ENCODE results near the gene SETBP1. TPM values are rescaled to one million over a fixed set of nuclear protein-coding genes. Genes with fewer than 3 reads are reported as not detected.

SETBP1 gene
- total and polyA plus RNA-seq, 8 donors, result 1.4 to 66.5 (median 20.1) TPM

DNA sequence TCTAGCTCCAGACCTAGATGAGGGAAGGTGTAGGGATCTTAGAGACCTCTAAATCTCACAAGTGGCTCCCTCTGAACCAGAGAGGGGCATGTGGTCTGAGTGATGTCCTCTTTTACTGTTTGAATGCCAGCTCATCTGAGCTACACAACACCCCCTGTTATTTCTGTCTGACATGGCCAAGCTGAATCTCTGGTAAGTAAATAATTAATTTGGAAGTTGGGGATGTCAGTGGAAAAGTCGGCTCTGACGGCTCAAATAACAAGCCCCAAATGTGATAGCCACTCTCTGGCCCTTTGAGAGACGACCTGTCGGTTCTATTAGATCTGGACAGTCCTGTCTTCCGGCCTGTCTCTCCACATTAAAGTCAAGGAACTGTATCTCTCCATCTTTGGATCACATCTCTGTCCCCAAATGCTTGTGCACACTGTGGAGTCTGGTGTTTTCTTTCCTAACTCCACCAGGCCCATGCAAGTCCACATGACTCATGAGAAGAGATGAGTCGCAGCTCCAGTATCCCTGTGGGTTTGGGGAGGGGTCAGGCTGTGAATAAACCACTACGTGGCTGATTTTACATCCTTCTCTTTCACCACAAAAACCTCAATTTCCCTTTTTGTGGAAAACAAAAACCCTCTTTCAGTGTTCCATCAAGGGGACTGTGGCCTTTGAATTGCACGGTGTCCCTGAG lies 52.5 kb downstream of the SETBP1 start:
- Histone ChIP-seq H3K9me3 (no peaks in the 10 kb centered on the region), H3K4me3 (no peak overlapping the region), H3K27ac (peak overlapping the region in 1 of 5 donors; percentile 13), H3K27me3 (no peaks in the 10 kb centered on the region), H3K4me1 (peaks cover 7 to 61% (median 46%) of the 10 kb centered on the region in 4 donors), H3K36me3 (no peaks in the 10 kb centered on the region)
- TF ChIP-seq POLR2A (IDR thresholded peaks at IDR 0.05) (no peak), POLR2AphosphoS5 (IDR thresholded peaks at IDR 0.05) (peak in 1 of 3 donors; percentile 60)
- WGBS, 5 donors, result 76 to 84% (median 79%) methylated on average over 8 of the region's 8 CpGs
- DNase-seq, result no peak
- intact Hi-C loops (cut with DNase I; ENCODE audit: low total_unique reads), result no loop called here

DNA sequence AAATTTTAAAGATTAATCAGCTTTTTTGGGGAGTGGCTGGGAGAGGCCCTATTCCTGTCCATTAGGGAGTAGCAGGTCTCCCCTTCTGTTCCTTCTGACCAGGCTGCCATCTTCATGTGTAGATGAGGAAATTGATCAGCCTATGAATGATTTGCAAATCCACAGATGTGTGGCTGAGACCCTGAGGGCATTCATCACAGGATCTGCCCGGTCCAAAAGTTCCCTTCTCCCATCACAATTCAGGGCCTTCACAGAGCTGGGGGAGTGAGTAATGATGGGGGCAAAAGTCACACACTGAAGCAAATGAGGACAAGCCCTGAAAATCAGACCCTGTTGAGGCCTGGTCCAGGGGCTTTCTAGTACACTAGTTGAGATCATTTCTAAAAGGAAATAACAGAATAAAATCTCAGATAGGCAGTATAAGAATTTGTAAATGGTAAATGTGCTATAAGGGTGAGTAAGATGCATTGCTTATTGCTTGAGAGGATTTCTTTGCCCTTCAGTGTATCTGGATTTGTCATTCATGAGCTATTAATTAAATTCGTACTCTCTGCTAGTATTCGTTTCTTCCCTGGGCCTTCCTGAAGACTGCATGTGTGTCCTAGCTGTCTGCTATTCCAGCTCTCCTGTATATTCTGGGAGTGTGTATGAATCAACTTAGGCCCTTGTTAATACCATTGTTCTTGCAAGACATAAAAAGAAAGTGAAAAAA lies 53.2 kb downstream of the SETBP1 start:
- Histone ChIP-seq H3K27ac (peak overlapping the region in 1 of 5 donors; percentile 12), H3K9me3 (no peaks in the 10 kb centered on the region), H3K27me3 (no peaks in the 10 kb centered on the region), H3K4me3 (no peak overlapping the region), H3K36me3 (no peaks in the 10 kb centered on the region), H3K4me1 (peaks cover 7 to 59% (median 44%) of the 10 kb centered on the region in 4 donors)
- DNase-seq, result no peak
- TF ChIP-seq POLR2A (IDR thresholded peaks at IDR 0.05) (no peak), POLR2AphosphoS5 (IDR thresholded peaks at IDR 0.05) (no peak), EP300 (IDR thresholded peaks at IDR 0.05) (no peak)
- TF ChIP-seq, protein P1, sequence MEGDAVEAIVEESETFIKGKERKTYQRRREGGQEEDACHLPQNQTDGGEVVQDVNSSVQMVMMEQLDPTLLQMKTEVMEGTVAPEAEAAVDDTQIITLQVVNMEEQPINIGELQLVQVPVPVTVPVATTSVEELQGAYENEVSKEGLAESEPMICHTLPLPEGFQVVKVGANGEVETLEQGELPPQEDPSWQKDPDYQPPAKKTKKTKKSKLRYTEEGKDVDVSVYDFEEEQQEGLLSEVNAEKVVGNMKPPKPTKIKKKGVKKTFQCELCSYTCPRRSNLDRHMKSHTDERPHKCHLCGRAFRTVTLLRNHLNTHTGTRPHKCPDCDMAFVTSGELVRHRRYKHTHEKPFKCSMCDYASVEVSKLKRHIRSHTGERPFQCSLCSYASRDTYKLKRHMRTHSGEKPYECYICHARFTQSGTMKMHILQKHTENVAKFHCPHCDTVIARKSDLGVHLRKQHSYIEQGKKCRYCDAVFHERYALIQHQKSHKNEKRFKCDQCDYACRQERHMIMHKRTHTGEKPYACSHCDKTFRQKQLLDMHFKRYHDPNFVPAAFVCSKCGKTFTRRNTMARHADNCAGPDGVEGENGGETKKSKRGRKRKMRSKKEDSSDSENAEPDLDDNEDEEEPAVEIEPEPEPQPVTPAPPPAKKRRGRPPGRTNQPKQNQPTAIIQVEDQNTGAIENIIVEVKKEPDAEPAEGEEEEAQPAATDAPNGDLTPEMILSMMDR (IDR thresholded peaks at IDR 0.05), result no peak
- intact Hi-C loops (cut with DNase I; ENCODE audit: low total_unique reads), result no loop called here
- WGBS, 5 donors, result 73 to 94% (median 91%) methylated on average over 3 of the region's 3 CpGs

DNA sequence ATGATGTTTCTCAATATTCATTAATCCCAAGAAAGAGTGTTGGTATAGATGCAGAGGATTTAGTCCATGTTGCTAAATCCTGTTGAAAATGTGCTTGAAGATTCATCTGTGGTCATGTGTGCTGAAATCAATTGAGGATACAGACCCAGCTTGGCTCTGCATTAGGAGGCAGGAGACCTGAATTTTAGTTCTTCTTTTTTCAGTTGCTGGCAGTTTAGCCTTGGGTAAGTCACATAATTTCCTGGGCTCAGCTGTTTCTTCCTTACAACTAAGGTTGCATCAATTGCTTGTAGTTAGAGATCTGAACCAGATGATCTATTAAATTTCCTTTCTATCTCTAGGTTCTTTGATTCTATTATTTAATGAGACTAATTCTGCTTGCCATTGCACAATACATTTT lies 54.4 kb downstream of the SETBP1 start:
- H3K9me3 ChIP-seq, result no peaks in the 10 kb centered on the region
- TF ChIP-seq, protein P1 (IDR thresholded peaks at IDR 0.05), result no peak
- TF ChIP-seq EP300 (IDR thresholded peaks at IDR 0.05), result no peak
- TF ChIP-seq POLR2A (IDR thresholded peaks at IDR 0.05), result no peak
- TF ChIP-seq POLR2AphosphoS5 (IDR thresholded peaks at IDR 0.05), result no peak
- intact Hi-C loops (cut with DNase I; ENCODE audit: low total_unique reads), result no loop called here
- no peaks in the 10 kb centered on the region for H3K27me3 ChIP-seq
- no peaks in the 10 kb centered on the region for H3K36me3 ChIP-seq
- H3K4me3 ChIP-seq, result no peak overlapping the region
- no peak for DNase-seq
- H3K4me1 ChIP-seq, result peaks cover 7 to 47% (median 35%) of the 10 kb centered on the region in 4 donors
- H3K27ac ChIP-seq, result no peak overlapping the region

DNA sequence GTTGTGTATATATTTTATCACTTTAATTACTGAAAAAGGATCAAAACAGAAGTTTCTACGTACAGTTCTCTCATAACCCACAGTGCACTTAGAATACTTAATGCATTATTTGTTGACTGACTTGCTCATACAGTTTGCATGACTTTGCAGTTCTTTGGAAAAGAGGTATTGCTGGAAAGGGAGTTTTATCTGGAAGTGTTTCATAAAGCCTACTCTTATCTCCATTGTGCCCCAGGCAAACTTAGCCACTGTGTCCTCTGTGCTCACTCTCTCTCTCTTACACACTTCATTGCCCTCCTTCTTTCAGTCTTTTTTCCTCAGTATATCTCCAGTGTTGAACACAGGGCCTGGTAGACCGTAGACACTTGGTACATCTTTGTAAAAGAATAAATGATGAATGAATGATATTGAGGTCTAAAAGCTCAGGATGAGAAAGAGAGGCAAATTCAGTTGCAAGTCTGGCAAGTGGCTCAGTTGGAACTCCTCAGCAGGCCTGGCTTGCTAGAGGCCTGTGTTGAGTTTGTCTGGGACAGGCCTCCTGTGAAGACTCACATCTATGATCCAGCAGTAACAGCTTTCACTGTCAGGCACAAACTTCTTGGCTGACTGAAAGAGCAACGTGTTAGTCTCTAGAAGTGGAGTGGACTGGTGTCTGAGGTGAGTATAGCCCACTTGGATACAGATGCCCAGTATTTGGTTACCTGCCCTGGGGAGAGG lies 56.1 kb downstream of the SETBP1 start:
- Histone ChIP-seq H3K27me3 (no peaks in the 10 kb centered on the region), H3K9me3 (no peaks in the 10 kb centered on the region), H3K27ac (peak overlapping the region in 4 of 5 donors; percentile 24 to 57 (median 50)), H3K36me3 (no peaks in the 10 kb centered on the region), H3K4me1 (peaks cover 7 to 42% (median 30%) of the 10 kb centered on the region in 4 donors), H3K4me3 (no peak overlapping the region)
- intact Hi-C loops (cut with DNase I; ENCODE audit: low total_unique reads), result no loop called here
- TF ChIP-seq POLR2A (IDR thresholded peaks at IDR 0.05), result no peak
- TF ChIP-seq, protein P1 (IDR thresholded peaks at IDR 0.05), result no peak
- TF ChIP-seq EP300 (IDR thresholded peaks at IDR 0.05), result no peak
- no peak for TF ChIP-seq POLR2AphosphoS5 (IDR thresholded peaks at IDR 0.05)
- WGBS, 5 donors, result 66 to 86% (median 80%) methylated on average over 3 of the region's 3 CpGs
- DNase-seq, result no peak

Data from stomach (tissue), 9 donors.